ENCODE results near the gene CCT6B. TPM values are rescaled to one million over a fixed set of nuclear protein-coding genes. Genes with fewer than 3 reads are reported as not detected.
"Not testable (repeated sequence)": the region's sequence is repeated elsewhere in the genome, so short reads cannot be mapped to it uniquely, and the experiment has no call there.

CCT6B gene
- total RNA-seq, 1 donor, result 1.3 TPM

DNA sequence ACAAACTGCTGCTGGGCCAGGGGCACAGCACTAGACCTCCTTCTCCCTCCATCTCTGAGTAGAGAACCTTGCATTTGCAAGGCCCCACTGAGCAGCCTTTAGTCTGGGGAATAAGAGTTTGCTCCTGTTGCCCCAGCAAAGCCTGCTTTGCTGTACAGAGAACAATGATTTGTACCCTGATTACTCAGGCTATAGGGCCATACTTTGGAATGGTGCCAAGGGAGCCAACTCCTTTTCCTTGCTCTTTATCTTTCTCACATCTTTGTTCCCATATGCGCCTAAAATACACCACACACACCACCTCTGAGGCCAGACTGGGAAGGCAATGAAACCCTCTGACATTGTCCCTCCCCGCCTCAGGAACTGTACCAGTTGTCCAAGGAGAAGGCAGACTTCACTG is 40.3 kb upstream of the CCT6B start:
- TF ChIP-seq, protein P1, sequence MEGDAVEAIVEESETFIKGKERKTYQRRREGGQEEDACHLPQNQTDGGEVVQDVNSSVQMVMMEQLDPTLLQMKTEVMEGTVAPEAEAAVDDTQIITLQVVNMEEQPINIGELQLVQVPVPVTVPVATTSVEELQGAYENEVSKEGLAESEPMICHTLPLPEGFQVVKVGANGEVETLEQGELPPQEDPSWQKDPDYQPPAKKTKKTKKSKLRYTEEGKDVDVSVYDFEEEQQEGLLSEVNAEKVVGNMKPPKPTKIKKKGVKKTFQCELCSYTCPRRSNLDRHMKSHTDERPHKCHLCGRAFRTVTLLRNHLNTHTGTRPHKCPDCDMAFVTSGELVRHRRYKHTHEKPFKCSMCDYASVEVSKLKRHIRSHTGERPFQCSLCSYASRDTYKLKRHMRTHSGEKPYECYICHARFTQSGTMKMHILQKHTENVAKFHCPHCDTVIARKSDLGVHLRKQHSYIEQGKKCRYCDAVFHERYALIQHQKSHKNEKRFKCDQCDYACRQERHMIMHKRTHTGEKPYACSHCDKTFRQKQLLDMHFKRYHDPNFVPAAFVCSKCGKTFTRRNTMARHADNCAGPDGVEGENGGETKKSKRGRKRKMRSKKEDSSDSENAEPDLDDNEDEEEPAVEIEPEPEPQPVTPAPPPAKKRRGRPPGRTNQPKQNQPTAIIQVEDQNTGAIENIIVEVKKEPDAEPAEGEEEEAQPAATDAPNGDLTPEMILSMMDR (IDR thresholded peaks at IDR 0.05; ENCODE audit: insufficient read depth, low read depth, low read length), result no peak
- no peak for DNase-seq (ENCODE audit: low read depth)

DNA sequence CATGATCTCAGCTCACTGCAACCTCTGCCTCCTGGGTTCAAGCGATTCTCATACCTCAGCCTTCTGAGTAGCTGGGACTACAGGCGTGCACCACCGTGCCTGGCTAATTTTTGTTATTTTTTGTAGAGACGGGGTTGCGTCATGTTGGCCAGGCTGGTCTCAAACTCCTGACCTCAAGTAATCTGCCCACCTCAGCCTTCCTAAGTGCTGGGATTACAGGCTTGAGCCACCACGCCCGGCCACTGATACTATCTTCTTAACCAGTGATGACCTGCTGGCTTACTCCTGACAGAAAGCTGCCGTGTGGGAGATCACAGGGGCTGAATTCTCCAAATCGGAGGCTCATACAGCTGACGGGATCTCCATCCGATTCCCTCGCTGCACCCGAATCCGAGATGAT is 39.7 kb upstream of the CCT6B start:
- not testable (repeated sequence) for H3K4me3 ChIP-seq (ENCODE audit: low read depth, low read length); DNase-seq (ENCODE audit: low read depth)

More for the DNA sequence above, 40.3 kb upstream of the CCT6B start:
- H3K4me3 ChIP-seq (ENCODE audit: low read depth, low read length), result no peak overlapping the region

DNA sequence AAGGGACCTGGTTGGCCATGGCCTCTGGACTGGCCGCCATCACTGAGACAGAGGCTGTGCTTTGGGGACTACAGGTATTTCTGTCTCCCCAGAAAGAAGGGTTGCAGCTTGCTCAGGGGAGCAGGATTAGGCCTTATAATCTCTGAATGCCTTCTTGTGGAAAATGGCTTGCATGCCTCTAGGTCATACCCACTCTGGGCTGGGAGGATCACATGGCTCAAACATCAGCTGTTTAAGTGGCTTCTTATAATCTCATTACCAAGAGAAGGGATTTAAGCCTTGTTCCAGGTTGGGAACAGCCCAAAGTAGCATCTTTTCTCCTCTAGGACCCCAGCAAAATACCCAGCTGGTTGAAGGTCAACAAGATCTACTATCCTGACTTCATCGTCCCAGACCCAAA is 38.2 kb upstream of the CCT6B start:
- H3K4me3 ChIP-seq (ENCODE audit: low read depth, low read length), result no peak overlapping the region
- DNase-seq (ENCODE audit: low read depth), result no peak
- TF ChIP-seq, protein P1 (IDR thresholded peaks at IDR 0.05; ENCODE audit: insufficient read depth, low read depth, low read length), result no peak

DNA sequence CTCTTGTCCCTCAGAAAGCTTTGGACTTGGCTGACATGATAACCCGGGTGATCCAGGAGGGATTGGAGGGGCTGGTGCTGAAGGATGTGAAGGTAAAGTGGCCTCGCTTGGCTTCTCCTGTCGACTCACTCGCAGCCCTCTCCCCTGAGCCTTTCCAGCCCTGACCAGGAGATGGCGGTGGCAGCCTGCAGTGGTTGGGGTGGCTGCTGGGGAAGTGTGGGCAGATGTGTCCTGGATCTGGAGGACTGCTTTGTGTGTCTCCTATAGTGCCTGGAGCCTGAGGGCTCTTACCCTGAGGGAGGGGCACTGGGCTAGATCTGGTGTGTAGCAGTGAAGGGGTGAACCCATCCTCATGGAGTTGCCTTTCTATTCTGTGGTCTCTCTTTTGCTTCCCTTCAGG is 36.9 kb upstream of the CCT6B start:
- no peak overlapping the region for H3K4me3 ChIP-seq (ENCODE audit: low read depth, low read length)
- peak; percentile 69 for DNase-seq (ENCODE audit: low read depth)
- TF ChIP-seq, protein P1 (IDR thresholded peaks at IDR 0.05; ENCODE audit: insufficient read depth, low read depth, low read length), result peak; percentile 91

DNA sequence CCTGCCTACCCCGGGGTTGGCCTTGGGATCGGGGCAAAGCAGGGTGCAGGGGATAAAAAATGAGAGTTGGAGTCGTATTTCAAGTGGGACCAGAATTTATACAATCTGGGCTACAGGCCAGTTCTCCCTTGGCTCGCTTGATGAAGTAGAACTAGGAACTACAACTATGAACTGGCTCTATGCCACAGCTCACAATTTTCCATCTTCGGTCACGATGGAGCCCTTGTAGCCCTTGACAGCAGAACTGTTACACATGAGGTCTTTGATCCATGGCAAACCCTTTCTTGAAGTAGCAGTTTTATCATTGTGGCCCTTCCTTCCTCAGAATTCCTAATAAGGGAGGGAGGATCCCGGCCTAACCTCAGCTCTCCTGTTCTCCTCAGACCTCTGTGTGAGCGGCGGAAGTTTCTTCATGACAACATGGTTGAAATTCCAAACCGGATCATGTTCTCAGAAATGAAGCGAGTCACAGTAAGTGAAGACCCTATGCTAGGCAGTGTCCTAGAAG is 36.1 kb upstream of the CCT6B start:
- peak; percentile 65 for DNase-seq (ENCODE audit: low read depth)
- TF ChIP-seq, protein P1 (IDR thresholded peaks at IDR 0.05; ENCODE audit: insufficient read depth, low read depth, low read length), result no peak
- H3K4me3 ChIP-seq (ENCODE audit: low read depth, low read length), result no peak overlapping the region

DNA sequence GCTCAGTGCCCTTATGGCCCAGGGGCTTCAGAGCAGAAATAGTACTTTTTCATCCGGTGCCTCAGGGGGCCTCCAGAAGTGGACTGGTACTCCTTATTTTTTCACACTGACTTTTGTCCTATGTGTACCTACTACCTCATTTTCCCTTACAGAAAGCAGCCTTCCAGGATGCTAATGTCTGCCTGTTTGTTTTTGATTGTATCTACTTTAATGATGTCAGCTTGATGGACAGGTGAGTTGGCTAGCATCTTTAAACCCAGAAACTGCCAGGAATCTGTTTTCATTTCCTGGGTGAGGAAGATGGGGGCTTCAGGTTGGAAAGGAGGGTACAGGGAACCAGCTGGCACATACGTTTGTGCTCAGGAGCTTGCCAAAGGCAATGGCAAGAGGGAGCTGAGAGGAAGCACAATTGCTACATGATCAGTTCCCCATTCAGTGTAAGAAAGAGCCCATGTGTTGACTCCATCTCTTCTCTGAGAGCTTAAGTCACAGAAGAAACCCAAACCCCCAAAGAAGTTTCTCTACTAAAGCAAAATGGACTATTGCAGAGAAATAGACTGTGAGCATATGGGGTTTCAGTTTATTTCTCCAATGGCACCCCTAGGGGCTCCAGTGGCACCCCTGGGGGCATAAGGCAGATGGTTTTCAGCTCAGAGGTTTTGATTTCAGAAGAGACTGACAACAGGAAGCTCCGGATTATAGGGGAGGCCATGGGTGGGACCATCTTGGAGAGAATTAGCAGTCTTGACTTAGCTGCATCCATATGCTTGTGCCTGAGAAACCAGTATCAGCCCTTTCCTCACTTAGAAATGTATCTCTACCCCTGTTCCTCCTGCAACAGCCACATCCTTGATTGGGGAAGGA is 35.4 kb upstream of the CCT6B start:
- H3K4me3 ChIP-seq (ENCODE audit: low read depth, low read length), result no peak overlapping the region
- no peak for DNase-seq (ENCODE audit: low read depth)
- TF ChIP-seq, protein P1 (IDR thresholded peaks at IDR 0.05; ENCODE audit: insufficient read depth, low read depth, low read length), result no peak

DNA sequence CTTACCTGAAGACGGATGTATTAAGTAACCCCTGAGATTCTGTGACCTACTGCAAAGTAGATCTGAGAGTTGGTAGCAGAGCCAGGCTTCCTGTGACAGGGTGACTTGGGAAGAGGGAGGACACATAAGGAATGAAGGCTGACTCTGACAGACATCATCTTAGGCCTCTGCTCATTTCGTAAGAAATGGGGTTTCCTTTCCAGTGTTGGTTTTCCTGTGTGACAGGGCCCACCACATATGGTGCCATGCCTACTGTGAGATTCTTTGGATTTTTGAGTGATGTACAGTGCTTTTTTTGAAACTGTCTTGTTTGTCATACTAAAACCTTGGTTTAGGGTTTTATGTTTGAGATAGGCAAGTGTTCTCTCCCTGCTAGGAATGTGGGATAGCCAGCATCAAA is 31.8 kb upstream of the CCT6B start:
- TF ChIP-seq, protein P1 (IDR thresholded peaks at IDR 0.05; ENCODE audit: insufficient read depth, low read depth, low read length), result no peak
- H3K4me3 ChIP-seq (ENCODE audit: low read depth, low read length), result no peak overlapping the region
- no peak for DNase-seq (ENCODE audit: low read depth)
